HG02973 (cell line): Measurements from ENCODE around the gene PRPSAP2.

ENCODE experiments used
- ATAC-seq: cut with Tn5 transposase; IDR thresholded peaks from one replicate; pipeline ENCODE4 v1.9.1; 2021; ENCODE audit warnings: moderate library complexity; ENCODE audit not compliant: unreplicated experiment

PRPSAP2 gene

GRCh38 chr17:18978050-18978449, 120.1 kb downstream of the PRPSAP2 start:
- ATAC-seq, result no peak

GRCh38 chr17:18978655-18979054, 120.7 kb downstream of the PRPSAP2 start:
- no peak for ATAC-seq
